ENCODE results near the gene SSBP1.
A peak's percentile ranks its signal among the peaks of the same experiment; 100 is the strongest.

SSBP1 gene

GRCh38 chr7:141715794-141716689, 22.1 kb upstream of the SSBP1 start:
- TF ChIP-seq CTCF (conservative IDR thresholded peaks at IDR 0.05; ENCODE audit: control insufficient read depth, insufficient read depth, low read depth, low read length): no peak
- no peak overlapping the region for H3K4me3 ChIP-seq (ENCODE audit: control insufficient read depth, low read depth, low read length)
- no peak for DNase-seq (ENCODE audit: low read depth)

GRCh38 chr7:141717450-141717849, 20.7 kb upstream of the SSBP1 start:
- DNase-seq (ENCODE audit: low read depth): no peak
- TF ChIP-seq CTCF (conservative IDR thresholded peaks at IDR 0.05; ENCODE audit: control insufficient read depth, insufficient read depth, low read depth, low read length): no peak
- no peak overlapping the region for H3K4me3 ChIP-seq (ENCODE audit: control insufficient read depth, low read depth, low read length)

GRCh38 chr7:141722529-141722928, 15.6 kb upstream of the SSBP1 start:
- no peak for TF ChIP-seq CTCF (conservative IDR thresholded peaks at IDR 0.05; ENCODE audit: control insufficient read depth, insufficient read depth, low read depth, low read length)
- no peak for DNase-seq (ENCODE audit: low read depth)

GRCh38 chr7:141729020-141729419, 9.1 kb upstream of the SSBP1 start:
- TF ChIP-seq CTCF (conservative IDR thresholded peaks at IDR 0.05; ENCODE audit: control insufficient read depth, insufficient read depth, low read depth, low read length): no peak
- DNase-seq (ENCODE audit: low read depth): no peak
- H3K4me3 ChIP-seq (ENCODE audit: control insufficient read depth, low read depth, low read length): no peak overlapping the region

More at GRCh38 chr7:141722529-141722928, 15.6 kb upstream of the SSBP1 start:
- no peak overlapping the region for H3K4me3 ChIP-seq (ENCODE audit: control insufficient read depth, low read depth, low read length)

- no peak for TF ChIP-seq CTCF (conservative IDR thresholded peaks at IDR 0.05; ENCODE audit: control insufficient read depth, insufficient read depth, low read depth, low read length)
- no peak for DNase-seq (ENCODE audit: low read depth)
- H3K4me3 ChIP-seq (ENCODE audit: control insufficient read depth, low read depth, low read length): no peak overlapping the region
Observed at GRCh38 chr7:141731476-141732149, 6.5 kb upstream of the SSBP1 start.

GRCh38 chr7:141737118-141737835, 881 bp upstream of the SSBP1 start:
- TF ChIP-seq CTCF (conservative IDR thresholded peaks at IDR 0.05; ENCODE audit: control insufficient read depth, insufficient read depth, low read depth, low read length): no peak
- H3K4me3 ChIP-seq (ENCODE audit: control insufficient read depth, low read depth, low read length): peak overlapping the region; percentile 87
- DNase-seq (ENCODE audit: low read depth): peak; percentile 52

Data from fibroblast of mammary gland (primary cell).